Cerebellar cortex (tissue), 1 donor: ENCODE results near the gene INPP4A.
A peak's percentile ranks its signal among the peaks of the same experiment; 100 is the strongest.
"Not testable (repeated sequence)": the region's sequence is repeated elsewhere in the genome, so short reads cannot be mapped to it uniquely, and the experiment has no call there.

Experiments used
- DNase-seq: peaks from one replicate; pipeline ENCODE4 v3.0.0-alpha.2; 2015; ENCODE audit warnings: low spot score

The INPP4A gene

DNA sequence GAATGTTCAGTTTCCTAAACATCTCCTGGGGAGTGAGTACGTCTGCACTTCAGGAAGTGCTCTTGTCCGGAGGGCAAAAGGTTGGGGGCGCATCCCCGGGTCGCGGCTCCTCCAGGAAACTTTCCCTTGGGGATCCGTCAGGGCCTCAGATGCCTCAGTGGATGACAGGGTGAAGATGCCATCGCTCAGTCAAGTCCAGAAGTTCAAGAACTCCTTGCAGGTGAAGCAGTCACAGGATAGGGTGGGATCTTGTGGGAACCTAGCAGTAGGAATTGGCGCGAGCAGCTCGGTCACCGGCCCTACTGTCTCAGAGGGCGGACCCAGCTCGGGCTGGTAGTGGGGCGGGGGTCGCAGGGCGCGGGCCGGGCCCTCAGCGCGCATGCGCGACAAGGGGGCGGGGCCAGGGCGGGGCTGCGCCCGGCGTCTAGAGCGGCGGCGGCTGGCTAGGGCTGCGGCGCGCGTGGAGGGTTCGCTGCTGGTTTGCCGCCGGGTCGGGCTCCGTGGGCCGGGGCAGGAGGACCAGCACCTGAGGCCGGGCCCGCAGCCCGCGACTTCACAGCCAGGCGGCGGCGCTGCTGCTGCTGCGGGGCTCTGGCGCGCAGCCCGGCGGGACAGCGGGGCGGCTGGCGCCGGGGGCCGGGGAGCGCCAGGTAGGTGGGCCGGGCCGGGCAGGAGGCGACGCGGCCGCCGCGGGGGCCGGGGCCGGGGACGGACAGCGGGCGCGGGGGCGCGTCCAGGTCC lies at the start of gene INPP4A:
INPP4A (plus strand) TSS at position 423 of the 741 bp plus-strand sequence. CDS start 75,191 bp downstream, outside the sequence.
- peak; percentile 71 for DNase-seq

DNA sequence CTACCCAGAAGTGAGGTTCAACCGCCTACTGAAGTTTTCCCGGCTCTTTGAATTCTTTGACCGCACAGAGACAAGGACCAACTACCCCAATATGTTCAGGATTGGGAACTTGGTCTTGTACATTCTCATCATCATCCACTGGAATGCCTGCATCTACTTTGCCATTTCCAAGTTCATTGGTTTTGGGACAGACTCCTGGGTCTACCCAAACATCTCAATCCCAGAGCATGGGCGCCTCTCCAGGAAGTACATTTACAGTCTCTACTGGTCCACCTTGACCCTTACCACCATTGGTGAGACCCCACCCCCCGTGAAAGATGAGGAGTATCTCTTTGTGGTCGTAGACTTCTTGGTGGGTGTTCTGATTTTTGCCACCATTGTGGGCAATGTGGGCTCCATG lies 48.7 kb upstream of the INPP4A start:
- no peak for DNase-seq

DNA sequence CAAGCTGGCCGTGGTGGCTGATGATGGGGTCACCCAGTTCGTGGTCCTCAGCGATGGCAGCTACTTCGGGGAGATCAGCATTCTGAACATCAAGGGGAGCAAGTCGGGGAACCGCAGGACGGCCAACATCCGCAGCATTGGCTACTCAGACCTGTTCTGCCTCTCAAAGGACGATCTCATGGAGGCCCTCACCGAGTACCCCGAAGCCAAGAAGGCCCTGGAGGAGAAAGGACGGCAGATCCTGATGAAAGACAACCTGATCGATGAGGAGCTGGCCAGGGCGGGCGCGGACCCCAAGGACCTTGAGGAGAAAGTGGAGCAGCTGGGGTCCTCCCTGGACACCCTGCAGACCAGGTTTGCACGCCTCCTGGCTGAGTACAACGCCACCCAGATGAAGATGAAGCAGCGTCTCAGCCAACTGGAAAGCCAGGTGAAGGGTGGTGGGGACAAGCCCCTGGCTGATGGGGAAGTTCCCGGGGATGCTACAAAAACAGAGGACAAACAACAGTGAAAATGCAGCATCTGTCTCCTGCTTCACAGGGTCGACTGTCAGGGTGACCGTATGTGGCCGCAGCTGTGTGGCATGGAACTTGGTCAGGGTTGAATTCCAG lies 47.8 kb upstream of the INPP4A start:
- no peak for DNase-seq

DNA sequence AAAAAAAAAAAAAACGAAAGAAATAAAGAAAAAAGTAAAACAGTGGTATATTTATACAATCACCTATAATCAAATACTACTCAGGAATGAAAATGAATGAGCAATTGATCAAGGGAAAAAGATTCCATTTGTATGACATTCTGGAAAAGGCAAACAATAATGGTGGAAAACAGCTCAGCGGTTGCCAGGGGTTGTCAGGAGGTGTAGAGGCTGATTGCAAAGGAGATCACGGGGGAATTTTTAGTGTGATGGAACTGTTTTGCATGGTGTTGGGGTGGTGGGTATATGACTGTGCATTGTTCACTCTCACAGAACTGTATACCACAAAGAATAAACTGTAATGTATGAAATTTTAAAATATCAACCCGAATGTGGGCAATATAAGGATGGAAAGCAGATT lies 45.5 kb upstream of the INPP4A start:
- DNase-seq: no peak

DNA sequence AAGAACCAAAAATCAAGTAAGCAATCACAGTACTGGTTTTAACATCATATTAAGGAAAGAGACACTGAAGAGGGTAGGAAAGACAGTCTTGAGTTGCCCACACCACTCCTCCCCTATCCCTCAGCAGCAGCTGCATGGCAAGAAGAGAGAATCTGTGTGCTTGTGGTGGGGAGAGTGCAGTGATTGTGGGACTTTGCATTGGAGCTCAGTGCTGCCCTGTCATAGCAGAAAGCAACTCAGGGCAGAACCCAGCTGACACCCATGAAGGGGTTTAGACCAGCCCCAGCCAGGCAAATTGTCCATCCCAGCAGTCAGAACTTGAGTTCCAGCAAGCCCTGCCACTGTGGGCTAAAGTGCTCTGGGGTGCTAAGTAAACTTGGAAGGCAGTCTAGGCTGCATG lies 40.8 kb upstream of the INPP4A start:
- no peak for DNase-seq

DNA sequence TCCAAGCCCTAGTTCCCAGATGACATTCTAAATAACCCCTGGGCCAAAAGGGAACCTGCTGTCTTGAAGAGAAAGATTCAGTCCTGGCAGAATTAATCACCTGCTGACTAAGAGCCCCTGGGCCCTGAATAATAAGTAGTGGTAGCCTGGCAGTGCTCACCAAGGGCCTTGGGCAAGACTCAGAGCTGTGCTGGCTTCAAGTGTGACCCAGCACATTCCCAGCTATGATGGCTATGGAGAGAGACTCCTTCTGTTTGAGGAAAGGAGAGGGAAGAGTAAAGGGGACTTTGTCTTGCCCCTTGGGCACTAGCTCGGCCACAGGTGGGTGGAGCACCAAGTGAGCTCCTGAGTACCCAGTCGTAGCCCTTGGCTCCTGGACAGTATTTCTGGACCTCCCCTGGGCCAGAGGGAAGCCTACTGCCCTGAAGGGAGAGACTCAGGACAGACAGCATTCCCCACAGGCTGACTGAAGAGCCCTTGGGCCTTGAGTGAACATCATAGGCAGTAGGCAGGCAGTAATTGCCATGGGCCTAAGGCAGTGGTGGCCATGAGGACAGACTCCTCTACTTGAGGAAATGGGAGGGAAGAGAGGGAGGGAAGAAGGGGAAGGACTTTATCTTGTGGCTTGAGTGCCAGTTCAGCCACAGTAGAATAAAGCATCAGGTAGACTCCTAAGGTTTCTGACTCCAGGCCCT lies 40.0 kb upstream of the INPP4A start:
- DNase-seq: no peak

DNA sequence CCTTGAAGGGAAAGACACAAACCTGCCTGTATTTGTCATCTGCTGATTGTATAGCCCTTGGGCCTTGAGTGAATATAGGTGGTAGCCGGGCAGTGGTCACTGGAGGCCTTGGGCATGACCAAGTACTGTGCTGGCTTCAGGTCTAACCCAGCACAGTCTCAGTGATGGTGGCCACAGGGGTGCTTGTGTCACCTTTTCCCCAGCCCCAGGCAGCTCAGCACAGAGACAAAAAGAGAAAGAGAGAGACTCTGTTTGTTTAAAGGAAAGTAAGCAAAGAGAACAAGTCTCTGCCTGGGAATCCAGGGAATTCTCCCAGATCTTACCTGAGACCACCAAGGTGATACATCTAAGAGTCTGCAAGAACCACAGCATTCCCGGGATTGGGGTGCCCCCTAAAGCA lies 39.4 kb upstream of the INPP4A start:
- DNase-seq: no peak

DNA sequence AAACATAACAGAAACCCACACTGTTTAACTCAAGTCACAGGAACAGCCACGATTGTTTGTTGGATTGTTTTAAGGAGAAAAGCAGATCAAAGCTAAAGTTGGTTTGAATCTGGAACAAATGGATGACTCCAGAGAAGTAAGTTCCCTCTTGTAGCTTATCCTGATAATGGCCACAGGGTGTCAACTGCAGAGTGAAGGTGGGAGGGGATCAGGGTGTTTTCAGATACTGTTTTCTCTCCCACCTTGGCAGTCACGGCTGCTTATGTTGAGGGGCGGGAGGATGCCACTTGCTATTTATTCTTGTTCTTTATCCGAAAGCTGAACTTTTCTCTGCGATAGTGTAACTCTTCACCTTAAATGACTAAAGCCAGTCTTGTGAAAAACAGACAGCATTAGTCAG lies 36.5 kb upstream of the INPP4A start:
- DNase-seq: no peak

DNA sequence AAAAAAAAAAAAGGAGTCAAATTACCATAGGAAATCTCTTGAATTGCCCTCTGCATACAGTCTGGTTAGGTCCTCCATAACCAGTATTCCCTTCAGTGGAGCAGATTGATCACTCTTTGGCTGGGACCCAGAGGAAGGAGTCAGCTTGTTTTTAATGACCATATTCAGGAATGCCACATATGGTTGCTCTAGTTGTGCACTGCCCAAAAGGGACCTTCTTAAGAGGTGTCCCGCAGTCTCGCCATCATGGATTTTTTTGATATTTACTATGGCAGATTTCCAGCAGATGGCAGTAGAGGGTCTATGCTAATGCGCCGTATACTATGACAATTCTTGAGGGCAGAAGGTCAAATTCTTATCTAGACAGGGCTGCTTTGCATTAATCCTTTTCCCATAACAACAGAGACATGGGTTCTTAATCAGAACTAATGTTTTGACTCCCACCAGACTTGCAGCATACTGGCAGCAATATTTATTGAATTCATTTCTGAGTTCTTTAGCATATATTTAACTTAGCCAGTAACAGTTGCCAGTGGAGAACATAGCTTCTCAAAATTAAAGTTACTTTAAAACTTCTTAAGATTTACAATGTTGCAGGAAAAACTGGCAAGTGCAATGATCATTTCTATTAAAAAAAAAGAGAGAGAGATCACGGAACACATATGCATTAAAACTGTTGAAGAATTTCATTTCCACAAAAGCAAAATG lies 31.8 kb upstream of the INPP4A start:
- DNase-seq: peak; percentile 76

DNA sequence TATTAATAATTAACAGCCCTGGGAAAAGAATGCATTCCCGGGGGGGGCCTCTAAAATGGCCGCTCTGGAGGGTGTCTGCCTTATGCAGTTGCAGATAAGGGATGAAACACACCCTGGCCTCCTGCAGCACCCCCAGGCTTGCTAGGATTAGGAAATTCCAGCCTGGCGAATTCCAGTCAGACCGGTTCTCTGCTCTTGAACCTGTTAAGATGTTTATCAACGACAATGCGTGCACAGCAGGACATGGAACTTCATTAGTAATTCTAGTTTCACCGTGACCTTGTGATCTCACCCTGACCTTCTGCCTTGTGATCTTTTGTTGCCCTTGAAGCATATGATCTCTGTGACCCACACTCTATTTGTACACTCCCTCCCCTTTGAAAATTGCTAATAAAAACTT lies 30.4 kb upstream of the INPP4A start:
- DNase-seq: not testable (repeated sequence)

DNA sequence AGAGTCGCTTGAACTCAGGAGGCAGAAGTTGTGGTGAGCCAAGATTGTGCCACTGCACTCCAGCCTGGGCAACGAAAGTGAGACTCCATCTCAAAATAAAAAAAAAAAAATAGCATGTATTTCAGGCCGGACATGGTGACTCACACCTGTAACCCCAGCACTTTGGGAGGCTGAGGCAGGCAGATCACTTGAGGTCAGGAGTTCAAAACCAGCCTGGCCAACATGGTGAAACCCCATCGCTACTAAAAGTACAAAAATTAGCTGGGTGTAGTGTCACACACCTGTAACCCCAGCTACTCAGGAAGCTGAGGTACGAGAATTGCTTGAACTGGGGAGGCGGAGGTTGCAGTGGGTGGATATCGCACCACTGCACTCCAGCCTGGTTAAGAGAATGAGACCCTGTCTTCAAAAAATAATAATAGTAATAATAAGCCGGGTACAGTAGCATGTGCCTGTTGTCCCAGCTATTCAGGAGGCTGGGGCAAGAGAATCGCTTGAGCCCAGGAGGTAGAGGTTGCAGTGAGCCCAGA lies 28.9 kb upstream of the INPP4A start:
- not testable (repeated sequence) for DNase-seq

DNA sequence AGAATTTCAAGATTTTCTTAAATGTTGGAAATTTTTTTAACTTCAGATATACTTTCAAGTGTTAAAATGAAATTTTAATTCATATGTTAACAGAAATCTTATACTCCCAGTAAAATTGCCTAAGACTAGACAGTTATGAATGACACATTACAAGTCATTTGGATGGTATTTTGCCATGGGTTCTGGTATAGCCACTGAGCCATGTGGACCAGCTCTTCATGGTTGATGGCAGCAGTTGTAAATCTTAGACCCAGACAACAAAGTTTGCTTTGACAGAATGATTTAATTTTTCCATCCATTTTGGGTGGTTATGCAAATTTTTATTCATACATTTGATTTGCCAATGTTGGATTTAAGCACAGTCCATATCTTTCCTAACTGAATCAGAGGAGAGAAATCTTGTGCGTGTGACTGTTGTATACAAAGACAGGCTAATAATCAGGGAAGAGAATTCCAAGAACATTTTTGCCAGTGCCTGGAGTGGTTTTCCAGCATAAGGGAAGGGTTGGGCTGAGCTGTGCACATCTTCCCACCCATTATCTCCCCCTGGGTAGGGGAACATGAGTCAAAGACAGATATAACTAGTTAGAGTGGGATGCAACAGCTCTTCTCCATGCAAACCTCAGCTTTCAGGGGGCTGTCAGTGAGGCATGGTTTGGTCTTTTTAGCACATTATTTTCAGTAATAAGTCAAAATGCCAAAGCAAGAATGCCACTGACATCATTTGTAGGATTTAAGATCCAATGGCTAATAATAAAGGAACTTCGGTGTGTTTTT lies 28.1 kb upstream of the INPP4A start:
- DNase-seq: no peak

DNA sequence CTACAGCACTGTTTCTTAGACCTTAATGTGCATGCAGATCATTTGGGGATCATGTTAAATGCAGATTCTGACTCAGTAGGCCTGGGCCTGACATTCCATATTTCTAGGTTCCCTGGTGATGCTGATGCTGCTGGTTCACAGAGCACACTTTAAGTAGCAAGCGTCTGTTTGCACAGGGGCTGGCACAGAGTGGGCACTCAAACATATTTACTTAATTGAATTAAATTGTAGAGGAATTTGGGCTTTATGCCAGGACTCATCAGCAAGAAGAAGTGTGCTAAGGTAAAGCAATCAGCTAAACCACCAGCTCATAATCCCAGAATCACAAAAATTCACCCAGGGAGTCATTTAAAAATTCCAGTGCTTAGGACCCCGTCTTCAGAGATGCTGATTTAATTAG lies 25.1 kb upstream of the INPP4A start:
- no peak for DNase-seq

DNA sequence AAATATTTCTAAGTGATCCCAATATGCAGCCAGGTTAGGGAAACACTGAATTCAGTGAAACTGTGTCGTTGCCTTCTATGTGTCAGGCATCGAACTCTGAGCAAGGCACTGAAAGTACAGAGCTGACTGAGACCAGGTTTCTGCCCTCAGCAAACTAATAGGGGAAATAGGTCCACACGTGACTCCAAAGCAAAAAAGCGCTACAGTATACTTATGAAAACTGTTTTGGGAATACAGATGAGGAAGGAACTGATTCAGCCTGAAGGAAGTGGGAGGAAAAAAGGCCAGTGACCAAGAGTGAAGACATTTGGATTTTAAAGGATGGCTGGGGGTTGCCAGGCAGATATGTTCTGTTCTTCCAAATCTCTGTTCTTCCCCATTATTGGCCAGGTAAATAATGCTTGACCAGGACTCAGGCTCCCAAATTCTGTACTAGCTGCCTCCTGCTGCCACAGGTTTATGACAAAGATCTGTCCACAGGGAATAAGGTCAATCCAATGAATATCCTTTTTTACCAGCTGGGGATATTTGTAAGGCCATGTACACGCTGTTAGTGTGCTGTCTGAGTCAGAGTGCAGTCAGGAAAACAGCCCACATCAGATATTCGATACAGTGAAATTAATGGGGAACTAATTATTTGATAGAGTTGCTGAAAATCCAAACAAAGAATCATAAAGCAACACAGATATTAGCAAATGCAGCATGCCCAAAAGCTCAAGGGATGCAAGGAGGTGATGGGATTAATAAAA lies 24.5 kb upstream of the INPP4A start:
- DNase-seq: no peak

DNA sequence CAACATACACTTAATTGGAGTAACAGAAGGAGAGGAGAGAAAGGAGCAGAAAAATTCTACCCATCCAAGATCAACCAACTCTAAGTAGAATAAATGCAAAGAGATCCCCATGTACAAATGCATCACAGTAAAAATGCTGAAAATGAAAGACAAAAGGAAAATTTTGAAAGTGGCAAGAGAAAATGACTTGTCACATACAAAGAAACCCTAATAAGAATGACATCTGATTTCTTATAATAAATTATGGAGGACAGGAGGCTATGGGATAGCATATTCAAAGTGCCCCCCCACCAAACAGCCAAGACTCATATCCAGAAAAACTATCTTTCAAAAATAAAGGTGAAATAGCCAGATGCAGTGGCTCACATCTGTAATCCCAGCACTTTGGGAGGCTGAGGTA lies 22.2 kb upstream of the INPP4A start:
- DNase-seq: no peak

DNA sequence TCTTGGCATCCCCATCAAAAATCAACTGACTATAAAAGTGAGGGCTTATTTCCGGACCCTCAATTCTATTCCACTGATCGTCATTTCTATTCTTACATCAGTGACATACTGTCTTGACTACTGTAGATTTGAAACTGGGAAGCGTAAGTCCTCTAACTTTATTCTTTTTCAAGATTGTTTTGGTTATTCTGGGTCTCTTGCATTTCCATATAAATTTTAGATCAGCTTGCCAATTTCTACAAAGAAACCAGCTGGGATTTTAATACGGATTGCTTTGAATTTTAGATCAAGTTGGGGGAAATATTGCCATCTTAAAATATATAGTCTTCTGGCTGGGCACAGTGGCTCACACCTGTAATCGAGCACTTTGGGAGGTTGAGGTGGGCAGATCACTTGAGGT lies 17.9 kb upstream of the INPP4A start:
- DNase-seq: no peak

DNA sequence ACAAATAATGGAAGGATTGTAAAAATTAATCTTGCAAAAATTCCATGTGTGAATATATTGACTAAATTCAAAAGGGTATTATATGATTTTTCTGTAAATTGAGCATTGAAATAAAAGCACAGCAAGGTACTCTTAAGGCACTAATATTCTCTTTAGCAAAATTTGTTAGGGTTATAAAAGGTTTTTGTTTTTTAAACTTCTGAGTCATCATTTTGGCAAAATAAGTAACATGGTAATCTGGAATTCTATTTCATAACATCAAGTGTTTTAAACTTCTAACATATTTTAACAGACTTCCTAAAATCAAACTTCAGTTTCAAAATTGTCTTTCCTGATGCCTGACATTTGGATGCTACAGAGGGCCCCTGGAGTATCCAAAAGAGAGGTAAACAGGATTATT lies 12.5 kb upstream of the INPP4A start:
- no peak for DNase-seq

DNA sequence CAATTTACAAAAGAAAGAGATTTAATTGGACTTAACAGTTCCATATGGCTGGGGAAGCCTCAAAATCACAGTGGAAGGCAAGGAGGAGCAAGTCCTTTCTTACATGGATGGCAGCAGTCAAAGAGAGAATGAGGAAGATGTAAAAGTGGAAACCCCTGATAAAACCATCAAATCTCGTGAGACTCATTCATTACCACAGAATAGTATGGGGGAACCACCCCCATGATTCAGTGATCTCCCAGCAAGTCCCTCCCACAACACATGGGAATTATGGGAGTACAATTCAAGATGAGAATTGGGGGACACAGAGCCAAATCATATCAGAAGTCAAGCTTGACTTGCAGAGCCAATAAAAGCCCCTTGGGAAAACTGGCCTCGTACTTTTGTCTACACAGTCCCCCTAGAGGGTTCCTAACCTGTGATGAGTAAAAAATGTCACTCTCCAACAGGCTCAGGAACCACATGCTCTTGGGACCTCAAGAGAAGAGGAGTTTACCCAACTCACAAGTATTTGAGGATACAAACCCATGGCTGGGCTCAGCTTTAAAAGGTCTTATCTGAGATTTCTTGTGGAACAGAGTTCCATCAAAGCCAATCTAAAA lies 11.2 kb upstream of the INPP4A start:
- DNase-seq: no peak

DNA sequence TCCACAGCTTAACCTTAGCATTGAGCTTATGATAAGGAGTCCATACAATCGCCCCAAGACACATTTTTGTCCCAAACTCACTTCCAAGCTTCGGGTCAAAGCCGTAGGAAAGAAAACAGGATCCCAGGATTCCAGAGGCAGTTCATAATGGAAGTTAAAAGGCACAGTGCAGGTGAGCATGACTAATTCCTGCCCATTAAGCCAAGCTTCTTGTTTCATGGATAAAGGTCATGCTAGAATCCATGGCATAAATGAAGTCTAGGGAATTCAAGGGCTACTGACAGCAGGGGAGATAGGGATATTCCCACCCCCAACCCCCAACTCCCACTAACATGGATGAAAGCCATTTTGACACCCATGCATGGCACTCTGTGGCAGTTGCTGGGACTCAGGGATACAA lies 10.2 kb upstream of the INPP4A start:
- no peak for DNase-seq

DNA sequence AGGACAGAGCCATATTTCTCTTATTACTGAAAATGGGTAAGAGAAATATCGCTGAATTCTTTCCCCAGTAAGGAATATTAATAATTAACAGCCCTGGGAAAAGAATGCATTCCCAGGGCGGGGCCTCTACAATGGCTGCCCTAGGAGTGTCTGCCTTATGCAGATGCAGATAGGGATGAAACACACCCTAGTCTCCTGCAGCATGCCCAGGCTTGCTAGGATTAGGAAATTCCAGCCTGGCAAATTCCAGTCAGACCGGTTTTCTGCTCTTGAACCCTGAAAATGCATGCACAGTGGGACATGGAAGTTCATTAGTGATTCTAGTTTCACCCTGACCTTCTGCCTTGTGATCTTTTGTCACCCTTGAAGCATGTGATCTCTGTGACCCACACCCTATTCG lies 9.0 kb upstream of the INPP4A start:
- not testable (repeated sequence) for DNase-seq
